DMS53 treated with DMSO at 0.1 percent for 48 hours (cell line): Measurements from ENCODE around the gene CAMK2N2.

Source experiments
- DNase-seq: peaks from one replicate; lab custom pipeline; 2025; ENCODE audit not compliant: unreplicated experiment; lab: John Stamatoyannopoulos, UW

CAMK2N2 gene

GRCh38 chr3:184223946-184224345 lies 37.4 kb downstream of the CAMK2N2 start:
- DNase-seq: no peak

DNA sequence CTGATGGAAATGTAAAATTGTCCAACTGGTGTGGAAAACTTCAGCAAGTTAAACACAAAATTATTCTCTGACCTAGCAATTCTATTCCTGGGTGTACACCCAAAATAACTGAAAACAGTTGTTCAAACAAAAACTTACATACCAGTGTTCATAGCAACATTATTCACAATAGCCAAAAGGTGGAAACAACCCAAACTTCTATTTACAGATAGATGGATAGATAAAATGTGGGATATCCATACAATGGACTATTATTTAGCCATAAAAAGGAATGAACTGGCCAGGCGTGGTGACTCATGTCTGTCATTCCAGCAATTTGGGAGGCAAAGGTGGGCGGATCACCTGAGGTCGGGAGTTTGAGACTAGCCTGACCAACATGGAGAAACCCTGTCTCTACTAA lies 38.8 kb downstream of the CAMK2N2 start:
- DNase-seq: no peak

GRCh38 chr3:184218814-184219213 lies 42.5 kb downstream of the CAMK2N2 start:
- DNase-seq: no peak

- DNase-seq: no peak
These were observed 49.6 kb downstream of the CAMK2N2 start for GRCh38 chr3:184211718-184212117.

- DNase-seq: no peak
These were observed 50.1 kb downstream of the CAMK2N2 start for GRCh38 chr3:184211297-184211696.
